Gastroesophageal sphincter (tissue), 3 donors: ENCODE results near the gene KCNN1.

Experiments
- EP300 ChIP-seq: sonication (generic); formaldehyde crosslinking; IDR thresholded peaks from one replicate; pipeline ENCODE4 v1.6.1; 2017; ENCODE audit warnings: antibody characterized with exemption, mild to moderate bottlenecking
- POLR2A ChIP-seq, 2 donors: fragments of 450-650 bp; IDR thresholded peaks; one replicate each; pipeline ENCODE4 v1.6.1; 2017; ENCODE audit warnings: antibody characterized with exemption in 2 of 2, mild to moderate bottlenecking in 2 of 2, moderate library complexity in 1 of 2
- POLR2AphosphoS5 ChIP-seq: sonication (generic); formaldehyde crosslinking; IDR thresholded peaks from one replicate; pipeline ENCODE4 v1.6.1; 2017; ENCODE audit warnings: antibody characterized with exemption
- TF ChIP-seq, protein P1 (sequence below), 4 experiments: fragments of 200-600 bp in 2 of 4; fragments of 450-650 bp in 2 of 4; sonication (generic) in 1 of 4; IDR thresholded peaks; one replicate each; pipeline ENCODE4 v1.5.1; 2017 to 2019; ENCODE audit warnings: antibody characterized with exemption in 4 of 4, mild to moderate bottlenecking in 2 of 4, moderate library complexity in 2 of 4

GRCh38 chr19:17957149-17957849, 9.6 kb upstream of the KCNN1 start:
- TF ChIP-seq POLR2A (IDR thresholded peaks at IDR 0.05) (no peak), EP300 (no peak), POLR2AphosphoS5 (no peak)
- TF ChIP-seq, protein P1, sequence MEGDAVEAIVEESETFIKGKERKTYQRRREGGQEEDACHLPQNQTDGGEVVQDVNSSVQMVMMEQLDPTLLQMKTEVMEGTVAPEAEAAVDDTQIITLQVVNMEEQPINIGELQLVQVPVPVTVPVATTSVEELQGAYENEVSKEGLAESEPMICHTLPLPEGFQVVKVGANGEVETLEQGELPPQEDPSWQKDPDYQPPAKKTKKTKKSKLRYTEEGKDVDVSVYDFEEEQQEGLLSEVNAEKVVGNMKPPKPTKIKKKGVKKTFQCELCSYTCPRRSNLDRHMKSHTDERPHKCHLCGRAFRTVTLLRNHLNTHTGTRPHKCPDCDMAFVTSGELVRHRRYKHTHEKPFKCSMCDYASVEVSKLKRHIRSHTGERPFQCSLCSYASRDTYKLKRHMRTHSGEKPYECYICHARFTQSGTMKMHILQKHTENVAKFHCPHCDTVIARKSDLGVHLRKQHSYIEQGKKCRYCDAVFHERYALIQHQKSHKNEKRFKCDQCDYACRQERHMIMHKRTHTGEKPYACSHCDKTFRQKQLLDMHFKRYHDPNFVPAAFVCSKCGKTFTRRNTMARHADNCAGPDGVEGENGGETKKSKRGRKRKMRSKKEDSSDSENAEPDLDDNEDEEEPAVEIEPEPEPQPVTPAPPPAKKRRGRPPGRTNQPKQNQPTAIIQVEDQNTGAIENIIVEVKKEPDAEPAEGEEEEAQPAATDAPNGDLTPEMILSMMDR (IDR thresholded peaks at IDR 0.05), result no peak
